ENCODE data around the gene NADK2. TPM values are rescaled to one million over a fixed set of nuclear protein-coding genes. Genes with fewer than 3 reads are reported as not detected.
A peak's percentile ranks its signal among the peaks of the same experiment; 100 is the strongest.

NADK2 gene
- total RNA-seq, 1 donor from 2014 or later: 37.8 TPM

- DNase-seq (ENCODE audit: low spot score): no peak
- peak overlapping the region; percentile 83 for H3K4me3 Mint-ChIP-seq (ENCODE audit: unreplicated experiment)
These were observed 2.1 kb downstream of the NADK2 start for GRCh38 chr5:36239370-36240293.

GRCh38 chr5:36238502-36239295, 3.0 kb downstream of the NADK2 start:
- Mint-ChIP-seq H3K36me3 (ENCODE audit: low read depth) (no peaks in the 10 kb centered on the region), H3K4me3 (ENCODE audit: unreplicated experiment) (no peak overlapping the region), H3K27ac (ENCODE audit: unreplicated experiment) (peak overlapping the region; percentile 9), H3K9me3 (ENCODE audit: low read depth) (no peaks in the 10 kb centered on the region), H3K27me3 (ENCODE audit: low read depth) (no peaks in the 10 kb centered on the region), H3K4me1 (ENCODE audit: low read depth) (peaks cover 51% of the 10 kb centered on the region)
- TF ChIP-seq CTCF (IDR thresholded peaks at IDR 0.05): no peak
- DNase-seq (ENCODE audit: low spot score): no peak

More at GRCh38 chr5:36239370-36240293, 2.1 kb downstream of the NADK2 start:
- Mint-ChIP-seq H3K4me1 (ENCODE audit: low read depth) (peaks cover 51% of the 10 kb centered on the region), H3K9me3 (ENCODE audit: low read depth) (no peaks in the 10 kb centered on the region), H3K36me3 (ENCODE audit: low read depth) (no peaks in the 10 kb centered on the region), H3K27ac (ENCODE audit: unreplicated experiment) (peak overlapping the region; percentile 12), H3K27me3 (ENCODE audit: low read depth) (no peaks in the 10 kb centered on the region)
- TF ChIP-seq CTCF (IDR thresholded peaks at IDR 0.05): no peak

- DNase-seq (ENCODE audit: low spot score): no peak
- Mint-ChIP-seq H3K4me1 (ENCODE audit: low read depth) (peaks cover 48% of the 10 kb centered on the region), H3K4me3 (ENCODE audit: unreplicated experiment) (no peak overlapping the region), H3K27ac (ENCODE audit: unreplicated experiment) (no peak overlapping the region), H3K9me3 (ENCODE audit: low read depth) (no peaks in the 10 kb centered on the region), H3K36me3 (ENCODE audit: low read depth) (no peaks in the 10 kb centered on the region), H3K27me3 (ENCODE audit: low read depth) (no peaks in the 10 kb centered on the region)
- TF ChIP-seq CTCF (IDR thresholded peaks at IDR 0.05): no peak
These were observed 4.0 kb downstream of the NADK2 start for GRCh38 chr5:36237751-36238150.

GRCh38 chr5:36236801-36237200, 4.9 kb downstream of the NADK2 start:
- no peak for DNase-seq (ENCODE audit: low spot score)
- H3K36me3 Mint-ChIP-seq (ENCODE audit: low read depth): no peaks in the 10 kb centered on the region
- no peak overlapping the region for H3K4me3 Mint-ChIP-seq (ENCODE audit: unreplicated experiment)
- H3K27ac Mint-ChIP-seq (ENCODE audit: unreplicated experiment): no peak overlapping the region
- no peaks in the 10 kb centered on the region for H3K27me3 Mint-ChIP-seq (ENCODE audit: low read depth)
- H3K9me3 Mint-ChIP-seq (ENCODE audit: low read depth): no peaks in the 10 kb centered on the region
- TF ChIP-seq CTCF (IDR thresholded peaks at IDR 0.05): no peak
- peaks cover 44% of the 10 kb centered on the region for H3K4me1 Mint-ChIP-seq (ENCODE audit: low read depth)

- H3K9me3 Mint-ChIP-seq (ENCODE audit: low read depth): no peaks in the 10 kb centered on the region
- no peak for TF ChIP-seq CTCF (IDR thresholded peaks at IDR 0.05)
- no peaks in the 10 kb centered on the region for H3K36me3 Mint-ChIP-seq (ENCODE audit: low read depth)
- no peak for DNase-seq (ENCODE audit: low spot score)
- H3K4me3 Mint-ChIP-seq (ENCODE audit: unreplicated experiment): no peak overlapping the region
- H3K27ac Mint-ChIP-seq (ENCODE audit: unreplicated experiment): no peak overlapping the region
- H3K27me3 Mint-ChIP-seq (ENCODE audit: low read depth): no peaks in the 10 kb centered on the region
- peaks cover 39% of the 10 kb centered on the region for H3K4me1 Mint-ChIP-seq (ENCODE audit: low read depth)
These were observed 9.2 kb downstream of the NADK2 start for GRCh38 chr5:36232533-36232932.
